B cell (primary cell): ENCODE measurements around the gene PPP4R1. TPM values are rescaled to one million over a fixed set of nuclear protein-coding genes. Genes with fewer than 3 reads are reported as not detected.
A peak's percentile ranks its signal among the peaks of the same experiment; 100 is the strongest.

Experiments
- ATAC-seq: fragments of 200-7000 bp; cut with Tn5 transposase; one replicate; pipeline ENCODE4 v1.10.0; 2021; ENCODE audit warnings: low read depth, mild to moderate bottlenecking, moderate number of reproducible peaks, moderate library complexity
- CTCF ChIA-PET: fragments of 350-600 bp; sonication (Branson Sonifier 250); formaldehyde crosslinking; loops from one replicate; lab custom pipeline; 2021; ENCODE audit warnings: antibody characterized with exemption, inconsistent platforms; lab: Charles Lee
- POLR2A ChIA-PET: fragments of 350-600 bp; sonication (Branson Sonifier 250); formaldehyde crosslinking; loops from one replicate; lab custom pipeline; 2021; ENCODE audit warnings: antibody characterized with exemption; lab: Charles Lee
- DNase-seq: peaks from one replicate; pipeline ENCODE4 v3.0.0; 2013
- H2AFZ ChIP-seq: 2 replicates; pipeline ENCODE4 v1.6.1; 2012; ENCODE audit warnings: mild to moderate bottlenecking, low read depth, low read length; ENCODE audit not compliant: insufficient read depth, poor library complexity, severe bottlenecking
- H3K27ac ChIP-seq, 2 donors: 1 replicate in 1 of 2; 2 replicates in 1 of 2; pipeline ENCODE4 v1.5.1; 2012 to 2013; ENCODE audit warnings: low read length in 2 of 2, mild to moderate bottlenecking in 2 of 2, moderate library complexity in 1 of 2
- H3K27me3 ChIP-seq, 4 experiments: fragments of 200-600 bp in 1 of 4; sonication (generic) in 1 of 4; replicated peaks in 1 of 4; 1 replicate in 2 of 4; 2 replicates in 2 of 4; pipeline versions ENCODE4 v1.6.1 to v1.7.0; 2013 to 2016; ENCODE audit warnings: low read length in 3 of 4, mild to moderate bottlenecking in 2 of 4, mixed read lengths in 1 of 4, moderate library complexity in 1 of 4; ENCODE audit not compliant: insufficient read depth in 4 of 4, control insufficient read depth in 3 of 4; ENCODE audit errors: control extremely low read depth in 1 of 4
- H3K36me3 ChIP-seq, 2 experiments: replicated peaks in 1 of 2; 1 replicate in 1 of 2; 2 replicates in 1 of 2; pipeline versions ENCODE4 v1.6.1 to v1.7.1; 2013; ENCODE audit warnings: low read length in 1 of 2; ENCODE audit not compliant: insufficient read depth in 2 of 2, control insufficient read depth in 1 of 2; ENCODE audit errors: control extremely low read depth in 1 of 2, extremely low read depth in 1 of 2
- H3K4me1 ChIP-seq, 2 donors: fragments of 200-600 bp in 1 of 2; sonication (generic) in 1 of 2; 1 replicate in 1 of 2; 2 replicates in 1 of 2; pipeline versions ENCODE4 v1.5.1 to v1.6.1; 2013 to 2017; ENCODE audit warnings: low read length in 2 of 2; ENCODE audit not compliant: control insufficient read depth in 2 of 2, insufficient read depth in 2 of 2
- H3K4me2 ChIP-seq: replicated peaks from 2 replicates; pipeline ENCODE3; 2012; ENCODE audit warnings: mild to moderate bottlenecking, low read depth, low read length; ENCODE audit not compliant: poor library complexity, severe bottlenecking
- H3K4me3 ChIP-seq, 5 experiments: fragments of 200-600 bp in 1 of 5; sonication (generic) in 1 of 5; 1 replicate in 3 of 5; 2 replicates in 2 of 5; pipeline versions ENCODE4 v1.5.1 to v1.7.0; 2011 to 2016; ENCODE audit warnings: low read length in 4 of 5, mild to moderate bottlenecking in 4 of 5, low read depth in 2 of 5, control low read depth in 1 of 5, moderate library complexity in 1 of 5; ENCODE audit not compliant: insufficient read depth in 1 of 5; ENCODE audit errors: control extremely low read depth in 1 of 5, extremely low read depth in 1 of 5
- H3K79me2 ChIP-seq: fragments of 200-600 bp; sonication (generic); one replicate; pipeline ENCODE4 v1.6.0; 2016; ENCODE audit warnings: low read length; ENCODE audit not compliant: control insufficient read depth, insufficient read depth
- H3K9ac ChIP-seq: fragments of 200-600 bp; sonication (generic); 2 replicates; pipeline ENCODE4 v1.6.1; 2017; ENCODE audit warnings: mild to moderate bottlenecking, low read length, moderate library complexity
- H3K9me3 ChIP-seq, 3 donors: one replicate each; pipeline versions ENCODE4 v1.6.1 to v1.7.1; 2013; ENCODE audit warnings: low read length in 2 of 3; ENCODE audit not compliant: control insufficient read depth in 2 of 3, insufficient read depth in 1 of 3; ENCODE audit errors: control extremely low read depth in 1 of 3
- H4K20me1 ChIP-seq: 2 replicates; pipeline ENCODE4 v1.6.0; 2012; ENCODE audit warnings: mild to moderate bottlenecking, low read length; ENCODE audit not compliant: insufficient read depth, control insufficient read depth, poor library complexity, severe bottlenecking
- H3K27ac Mint-ChIP-seq: one replicate; pipeline ENCODE4 v1.8.0; 2021; ENCODE audit warnings: mixed read lengths
- H3K27me3 Mint-ChIP-seq: one replicate; pipeline ENCODE4 v1.8.0; 2021; ENCODE audit warnings: mixed read lengths
- H3K4me1 Mint-ChIP-seq: one replicate; pipeline ENCODE4 v1.8.0; 2021; ENCODE audit warnings: mixed read lengths
- H3K4me3 Mint-ChIP-seq: one replicate; pipeline ENCODE4 v1.8.0; 2021; ENCODE audit warnings: mixed read lengths
- H3K9me3 Mint-ChIP-seq: one replicate; pipeline ENCODE4 v1.8.0; 2022; ENCODE audit warnings: mixed read lengths; ENCODE audit not compliant: insufficient read depth
- CTCF ChIP-seq: fragments of 200-600 bp; IDR thresholded peaks from one replicate; pipeline ENCODE4 v1.8.0; 2022; ENCODE audit warnings: antibody characterized with exemption, mild to moderate bottlenecking
- EZH2 ChIP-seq: IDR thresholded peaks from 2 replicates; pipeline ENCODE4 v1.6.1; 2012; ENCODE audit warnings: borderline replicate concordance, low read depth, mild to moderate bottlenecking, moderate library complexity, low read length; ENCODE audit not compliant: insufficient read depth, poor library complexity, severe bottlenecking
- WGBS: methylation state at CpG from one replicate; pipeline ENCODE4 v1.1.5; 2013; ENCODE audit warnings: missing lambda C conversion rate; ENCODE audit not compliant: insufficient coverage; 5-methylcytosine and 5-hydroxymethylcytosine counted together
- intact Hi-C: fragments of 100-400 bp; cut with micrococcal nuclease; formaldehyde crosslinking; loops from one replicate; pipeline ENCODE4 v1.10.0; 2022
- polyA plus RNA-seq: library from polyadenylated mRNA; depleted of rRNA; stranded (reverse); fragments of >200 nt; gene quantifications from 2 replicates; pipeline ENCODE4 v1.2.3, GENCODE V29; 2012
- total RNA-seq, 2 donors: library from RNA; stranded (reverse); fragments of 120-200 nt in 1 of 2; gene quantifications; 1 replicate in 1 of 2; 2 replicates in 1 of 2; pipeline versions ENCODE4 v1.2.3 to v1.2.4, GENCODE V29; 2013 to 2022

The PPP4R1 gene
- total and polyA plus RNA-seq, 2 donors (not counting 1 experiment from before 2014, with no cell fraction given) = 33.4 to 57.1 TPM

- Mint-ChIP-seq H3K27me3 (no peaks in the 10 kb centered on the region), H3K4me3 (peak overlapping the region; percentile 89), H3K4me1 (peaks cover 24% of the 10 kb centered on the region), H3K27ac (peak overlapping the region; percentile 92), H3K9me3 (no peaks in the 10 kb centered on the region)
- H2AFZ ChIP-seq = peak overlapping the region; percentile 82
- no peaks in the 10 kb centered on the region for H3K27me3 ChIP-seq
- DNase-seq = no peak
- peak overlapping the region; percentile 7 to 69 (median 55) for H3K4me3 ChIP-seq
- H3K36me3 ChIP-seq = peaks cover 5 to 7% of the 10 kb centered on the region in 2 experiments
- H3K4me2 ChIP-seq = peak overlapping the region; percentile 69
- CTCF ChIA-PET = interaction anchor here (0.9 to 2.4 kb wide), 8 partner anchors 58 to 298 kb away, joined by 3 to 11 read pairs (median 3); partner anchors contain the start of gene VAPA
- POLR2A ChIA-PET = interaction anchor here (1.0 to 1.5 kb wide), 3 partner anchors 92 to 298 kb away, joined by 4 to 5 read pairs (median 4); partner anchors contain the start of genes RAB31 and VAPA
- no peak for TF ChIP-seq EZH2
- no peak for TF ChIP-seq CTCF
- intact Hi-C loops = loop anchor here (1.0 to 10.0 kb wide), 6 partner anchors 298 to 1011 kb away; partner anchors contain the start of genes MTCL1, NAPG, NDUFV2 and RAB12
- WGBS = 59% methylated on average over 9 of the region's 13 CpGs
- peaks cover 15 to 16% of the 10 kb centered on the region in 2 donors for H3K4me1 ChIP-seq
- ATAC-seq = no peak
- H3K9ac ChIP-seq = peak overlapping the region; percentile 47
- H4K20me1 ChIP-seq = peaks cover 21% of the 10 kb centered on the region
- peaks cover 21% of the 10 kb centered on the region for H3K79me2 ChIP-seq
- H3K9me3 ChIP-seq = no peaks in the 10 kb centered on the region
- peak overlapping the region; percentile 61 to 76 for H3K27ac ChIP-seq
Measured at GRCh38 chr18:9615280-9615797, 980 bp upstream of the PPP4R1 start.
